NCI-H446 (cell line): ENCODE data around the gene IMPACT.
A peak's percentile ranks its signal among the peaks of the same experiment; 100 is the strongest.

ENCODE experiments used
- DNase-seq, 2 experiments: peaks; one replicate each; lab custom pipeline; 2025; lab: John Stamatoyannopoulos, UW

Gene IMPACT

GRCh38 chr18:24479371-24479770, 52.9 kb downstream of the IMPACT start:
- DNase-seq = no peak

GRCh38 chr18:24482821-24483220, 56.4 kb downstream of the IMPACT start:
- DNase-seq = no peak

DNA sequence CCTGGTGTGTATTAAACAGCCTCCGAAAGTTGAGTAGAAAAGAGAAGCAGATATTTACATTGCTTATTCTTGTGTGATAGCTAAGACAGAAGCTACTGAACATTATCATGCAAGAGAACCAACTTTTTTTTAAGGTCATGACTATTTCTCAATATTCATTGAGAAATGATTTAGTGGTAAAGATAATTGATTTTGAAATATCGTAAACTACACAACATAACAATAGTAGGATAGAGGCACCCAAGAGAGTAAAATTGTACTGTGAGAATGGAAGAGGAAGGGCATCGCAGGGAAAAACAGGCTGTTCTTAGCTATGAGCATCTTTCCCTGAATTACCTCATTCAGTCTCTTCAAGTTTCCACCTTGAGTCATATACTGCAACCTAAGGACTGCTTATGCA, 59.2 kb downstream of the IMPACT start:
- DNase-seq = no peak

DNA sequence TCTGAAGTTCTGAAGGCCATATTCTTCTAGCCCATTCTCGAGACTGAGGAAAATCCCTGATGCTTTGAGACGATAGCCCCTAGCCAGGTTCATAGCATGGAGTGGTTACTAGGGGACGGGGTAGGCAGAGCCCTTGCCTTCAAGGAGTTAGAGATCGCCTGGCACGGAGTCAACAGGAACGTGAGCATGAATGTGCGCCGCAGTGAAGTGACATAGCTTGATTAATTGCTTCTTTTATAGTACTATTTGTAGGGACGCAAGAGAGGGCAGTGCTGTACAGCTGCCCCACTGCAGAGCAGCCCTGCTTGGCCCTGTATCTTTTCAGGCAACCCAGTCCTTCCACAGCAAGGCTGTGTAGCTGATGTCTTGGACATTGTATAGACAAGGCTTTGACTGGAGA, 60.2 kb downstream of the IMPACT start:
- no peak for DNase-seq

GRCh38 chr18:24488824-24489493, 62.5 kb downstream of the IMPACT start:
- peak in 1 of 2 experiments; percentile 58 for DNase-seq

GRCh38 chr18:24490539-24490938, 64.1 kb downstream of the IMPACT start:
- peak in 1 of 2 experiments; percentile 15 for DNase-seq

DNA sequence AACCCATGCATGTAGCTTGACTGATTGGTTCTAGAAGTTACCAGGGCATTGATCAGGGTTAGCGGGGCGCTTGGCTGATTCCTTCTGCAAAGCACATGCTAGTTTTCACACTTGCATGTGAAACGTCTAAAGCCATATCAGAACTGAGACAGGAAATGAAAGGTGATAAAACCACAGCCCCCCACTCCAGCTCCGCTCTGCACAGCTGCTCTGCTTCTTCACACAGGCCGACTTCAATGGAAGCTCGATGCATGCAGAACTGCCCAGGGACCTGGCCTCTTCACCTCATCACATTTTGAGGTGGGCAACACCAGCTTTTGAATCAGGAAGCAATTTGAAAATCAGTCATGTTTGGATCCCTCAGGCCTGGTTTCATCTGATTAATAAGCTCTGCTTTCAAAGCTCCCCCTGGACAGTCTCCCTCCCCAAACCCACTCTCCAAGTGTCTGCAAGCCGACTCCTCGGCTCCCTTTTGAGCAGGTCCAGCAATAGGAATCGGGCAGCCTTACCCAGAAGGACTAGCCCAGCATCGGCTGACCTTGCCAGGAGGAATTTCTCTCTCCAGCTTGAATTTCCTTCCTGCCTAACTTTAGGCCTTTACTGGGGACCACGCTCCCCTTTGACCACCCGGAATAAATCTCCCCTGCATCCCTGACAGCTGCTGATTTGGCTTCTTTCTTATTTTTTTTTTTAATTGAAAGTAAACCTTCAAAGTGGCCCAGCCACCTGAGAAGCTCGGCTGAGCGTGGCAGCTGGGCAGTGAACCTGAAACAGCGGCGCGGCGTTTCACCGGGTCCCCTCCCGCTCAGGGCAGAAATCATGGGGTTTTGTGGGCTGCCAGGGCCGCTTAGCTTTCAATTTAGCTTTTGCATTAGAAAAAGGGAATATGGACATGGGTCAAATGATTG, 65.7 kb downstream of the IMPACT start:
- DNase-seq = no peak

DNA sequence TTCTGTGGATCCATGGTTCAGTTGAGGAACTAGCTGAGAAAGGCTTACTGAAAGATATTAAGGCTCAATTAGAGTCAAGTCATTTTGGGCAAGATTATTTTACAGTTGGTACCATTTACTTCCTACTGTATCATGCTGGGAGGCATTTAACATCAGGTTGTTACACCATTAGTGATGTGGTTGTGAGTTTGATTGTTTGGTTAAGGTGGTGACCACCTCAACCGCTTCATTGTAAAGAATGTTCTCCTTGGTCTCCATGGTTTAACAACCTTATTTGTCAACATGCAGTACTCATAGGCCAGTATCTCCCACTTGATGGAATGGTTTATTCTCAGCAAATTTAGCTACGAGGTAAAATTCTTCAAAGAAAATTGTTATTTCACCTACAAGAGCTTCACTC, 68.1 kb downstream of the IMPACT start:
- no peak for DNase-seq

- DNase-seq = peak; percentile 19 to 61
These were observed 70.7 kb downstream of the IMPACT start for GRCh38 chr18:24497031-24497754.

- DNase-seq = peak in 1 of 2 experiments; percentile 45
These were observed 73.3 kb downstream of the IMPACT start for GRCh38 chr18:24499814-24500213.

GRCh38 chr18:24500217-24500616, 73.7 kb downstream of the IMPACT start:
- peak in 1 of 2 experiments; percentile 43 for DNase-seq

- DNase-seq = no peak
These were observed 74.3 kb downstream of the IMPACT start for GRCh38 chr18:24500766-24501165.

DNA sequence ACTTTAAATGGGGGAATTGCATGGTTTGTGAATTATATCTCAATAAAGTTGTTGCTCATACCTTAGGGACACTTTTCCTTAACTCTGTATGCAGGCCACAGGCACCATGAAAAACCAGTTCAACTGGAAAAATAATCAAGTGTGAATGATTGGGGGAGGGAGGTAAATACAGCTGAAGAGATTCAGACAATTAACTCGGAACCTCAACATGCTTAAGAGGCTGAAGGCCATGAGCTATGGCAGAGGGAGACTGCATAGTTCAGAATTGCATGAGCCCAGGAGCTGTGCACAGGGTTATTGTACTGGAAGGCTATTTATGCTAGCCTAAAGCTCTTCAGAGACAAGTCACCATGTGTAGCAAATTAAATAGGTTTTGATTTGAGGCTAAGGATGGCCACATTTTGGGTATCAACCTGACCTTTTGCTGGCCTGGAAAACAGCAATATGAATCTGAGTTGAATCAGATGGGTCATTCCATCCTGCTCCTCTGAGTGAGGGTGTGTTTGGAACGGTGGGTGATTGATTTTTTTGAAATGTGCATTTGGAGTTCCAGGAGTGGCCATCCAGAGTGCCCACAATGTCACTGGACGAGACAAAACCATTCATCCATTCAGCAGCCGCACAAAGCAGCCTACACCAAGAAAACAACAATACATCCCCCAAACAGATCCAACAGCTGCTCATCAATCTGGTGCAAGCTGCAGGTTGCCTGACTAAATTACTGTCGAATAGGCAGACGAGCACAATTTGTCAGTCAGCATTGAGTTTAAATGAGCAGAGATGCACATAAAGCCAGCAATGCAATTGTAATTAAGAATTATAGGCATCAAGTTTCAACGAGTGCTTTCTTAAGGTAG, 76.4 kb downstream of the IMPACT start:
- peak in 1 of 2 experiments; percentile 39 for DNase-seq
